IgD-negative memory B cell (primary cell): ENCODE results near the gene MRPL28. TPM values are rescaled to one million over a fixed set of nuclear protein-coding genes. Genes with fewer than 3 reads are reported as not detected.

Experiments used
- H3K27ac Mint-ChIP-seq, 3 donors: one replicate each; pipeline ENCODE4 v1.8.0; 2020 to 2022; ENCODE audit warnings: mild to moderate bottlenecking in 3 of 3, mixed read lengths in 3 of 3, moderate library complexity in 1 of 3
- H3K27me3 Mint-ChIP-seq: one replicate; pipeline ENCODE4 v1.8.0; 2021; ENCODE audit warnings: mixed read lengths
- H3K36me3 Mint-ChIP-seq: one replicate; pipeline ENCODE4 v1.8.0; 2020; ENCODE audit warnings: mild to moderate bottlenecking, mixed read lengths
- H3K4me1 Mint-ChIP-seq, 3 donors: one replicate each; pipeline ENCODE4 v1.8.0; 2020 to 2022; ENCODE audit warnings: mixed read lengths in 3 of 3, mild to moderate bottlenecking in 1 of 3
- H3K4me3 Mint-ChIP-seq, 4 donors: one replicate each; pipeline ENCODE4 v1.8.0; 2020 to 2022; ENCODE audit warnings: mild to moderate bottlenecking in 4 of 4, mixed read lengths in 4 of 4, moderate library complexity in 3 of 4
- H3K9me3 Mint-ChIP-seq, 3 donors: one replicate each; pipeline ENCODE4 v1.8.0; 2020 to 2021; ENCODE audit warnings: mixed read lengths in 3 of 3, mild to moderate bottlenecking in 1 of 3
- polyA plus RNA-seq: library from polyadenylated mRNA; unstranded; fragments of 300-500 nt; fragmentation: Illumina TruSeq; gene quantifications from one replicate; pipeline ENCODE4 v1.2.3, GENCODE V29; 2021

The MRPL28 gene
- polyA plus RNA-seq, 1 donor from 2014 or later: 69.8 TPM

- Mint-ChIP-seq H3K36me3 (no peaks in the 10 kb centered on the region), H3K4me3 (peak overlapping the region in 1 of 4 donors; percentile 82), H3K9me3 (no peaks in the 10 kb centered on the region), H3K4me1 (peaks cover 3 to 5% (median 4%) of the 10 kb centered on the region in 3 donors), H3K27me3 (peaks cover 5% of the 10 kb centered on the region), H3K27ac (no peak overlapping the region)
Measured at GRCh38 chr16:361341-361871, 8.9 kb downstream of the MRPL28 start.

GRCh38 chr16:360698-361336 is 9.5 kb downstream of the MRPL28 start:
- Mint-ChIP-seq H3K27ac (no peak overlapping the region), H3K36me3 (no peaks in the 10 kb centered on the region), H3K9me3 (no peaks in the 10 kb centered on the region), H3K27me3 (peaks cover 6% of the 10 kb centered on the region), H3K4me1 (peaks cover 3 to 5% (median 4%) of the 10 kb centered on the region in 3 donors), H3K4me3 (no peak overlapping the region)

GRCh38 chr16:359871-360697 is 10.3 kb downstream of the MRPL28 start:
- Mint-ChIP-seq H3K27ac (no peak overlapping the region), H3K36me3 (no peaks in the 10 kb centered on the region), H3K9me3 (no peaks in the 10 kb centered on the region), H3K4me3 (no peak overlapping the region), H3K27me3 (peaks cover 6% of the 10 kb centered on the region), H3K4me1 (peaks cover 3 to 5% (median 4%) of the 10 kb centered on the region in 3 donors)

GRCh38 chr16:359067-359763 is 11.1 kb downstream of the MRPL28 start:
- H3K4me3 Mint-ChIP-seq: no peak overlapping the region
- peaks cover 3 to 5% (median 4%) of the 10 kb centered on the region in 3 donors for H3K4me1 Mint-ChIP-seq
- H3K27ac Mint-ChIP-seq: no peak overlapping the region
- no peaks in the 10 kb centered on the region for H3K36me3 Mint-ChIP-seq
- H3K27me3 Mint-ChIP-seq: peaks cover 6% of the 10 kb centered on the region
- H3K9me3 Mint-ChIP-seq: no peaks in the 10 kb centered on the region

GRCh38 chr16:356741-357140 is 13.6 kb downstream of the MRPL28 start:
- no peaks in the 10 kb centered on the region for H3K36me3 Mint-ChIP-seq
- H3K4me1 Mint-ChIP-seq: peaks cover 0 to 4% (median 1%) of the 10 kb centered on the region in 3 donors
- H3K27ac Mint-ChIP-seq: no peak overlapping the region
- peak overlapping the region in 1 of 4 donors; percentile 32 for H3K4me3 Mint-ChIP-seq
- H3K9me3 Mint-ChIP-seq: no peaks in the 10 kb centered on the region
- peaks cover 2% of the 10 kb centered on the region for H3K27me3 Mint-ChIP-seq

- Mint-ChIP-seq H3K36me3 (no peaks in the 10 kb centered on the region), H3K9me3 (no peaks in the 10 kb centered on the region), H3K27ac (peak overlapping the region in 1 of 3 donors; percentile 41), H3K4me3 (peak overlapping the region in 2 of 4 donors; percentile 36 to 52), H3K4me1 (peaks cover 6 to 12% (median 7%) of the 10 kb centered on the region in 3 donors), H3K27me3 (peaks cover 2% of the 10 kb centered on the region)
Measured at GRCh38 chr16:354971-355461, 15.3 kb downstream of the MRPL28 start.

- Mint-ChIP-seq H3K4me1 (peaks cover 9 to 14% (median 10%) of the 10 kb centered on the region in 3 donors), H3K4me3 (peak overlapping the region in 2 of 4 donors; percentile 49 to 73), H3K27ac (peak overlapping the region; percentile 62 to 84 (median 66)), H3K36me3 (no peaks in the 10 kb centered on the region), H3K27me3 (peaks cover 2% of the 10 kb centered on the region), H3K9me3 (no peaks in the 10 kb centered on the region)
Measured at GRCh38 chr16:354291-354881, 16.0 kb downstream of the MRPL28 start.

- Mint-ChIP-seq H3K27ac (peak overlapping the region in 2 of 3 donors; percentile 62 to 70), H3K27me3 (peaks cover 2% of the 10 kb centered on the region), H3K4me1 (peaks cover 13 to 15% (median 14%) of the 10 kb centered on the region in 3 donors), H3K9me3 (no peaks in the 10 kb centered on the region), H3K36me3 (no peaks in the 10 kb centered on the region), H3K4me3 (peak overlapping the region in 2 of 4 donors; percentile 49 to 81)
Measured at GRCh38 chr16:353404-354290, 16.7 kb downstream of the MRPL28 start.

GRCh38 chr16:352547-353403 is 17.6 kb downstream of the MRPL28 start, which contains the start of gene AXIN1:
TSS of gene AXIN1 (minus strand) at chr16:352723. CDS start at chr16:347025, 5,698 bp downstream.
- Mint-ChIP-seq H3K9me3 (no peaks in the 10 kb centered on the region), H3K27me3 (peaks cover 2% of the 10 kb centered on the region), H3K27ac (peak within 1 kb of the TSS; percentile 73 to 90 (median 83)), H3K4me1 (peaks cover 14 to 21% (median 17%) of the 10 kb centered on the region in 3 donors), H3K4me3 (peak within 1 kb of the TSS; percentile 83 to 96 (median 93)), H3K36me3 (no peaks in the 10 kb centered on the region)

GRCh38 chr16:351804-352520 is 18.4 kb downstream of the MRPL28 start:
- Mint-ChIP-seq H3K4me1 (peaks cover 18 to 29% (median 23%) of the 10 kb centered on the region in 3 donors), H3K4me3 (peak overlapping the region; percentile 83 to 96 (median 93)), H3K9me3 (no peaks in the 10 kb centered on the region), H3K27ac (peak overlapping the region; percentile 50 to 90 (median 59)), H3K27me3 (peaks cover 2% of the 10 kb centered on the region), H3K36me3 (peaks cover 1% of the 10 kb centered on the region)

- Mint-ChIP-seq H3K4me3 (peak overlapping the region in 3 of 4 donors; percentile 6 to 96 (median 18)), H3K36me3 (peaks cover 2% of the 10 kb centered on the region), H3K9me3 (no peaks in the 10 kb centered on the region), H3K27me3 (no peaks in the 10 kb centered on the region), H3K27ac (peak overlapping the region in 1 of 3 donors; percentile 52), H3K4me1 (peaks cover 22 to 33% (median 23%) of the 10 kb centered on the region in 3 donors)
Measured at GRCh38 chr16:350203-350602, 20.1 kb downstream of the MRPL28 start.

GRCh38 chr16:349211-349610 is 21.1 kb downstream of the MRPL28 start:
- Mint-ChIP-seq H3K36me3 (peaks cover 4% of the 10 kb centered on the region), H3K27me3 (no peaks in the 10 kb centered on the region), H3K4me1 (peaks cover 27 to 34% (median 27%) of the 10 kb centered on the region in 3 donors), H3K27ac (no peak overlapping the region), H3K9me3 (no peaks in the 10 kb centered on the region), H3K4me3 (peak overlapping the region in 2 of 4 donors; percentile 43 to 96)
